ENCODE measurements around the gene CACNB2. TPM values are rescaled to one million over a fixed set of nuclear protein-coding genes. Genes with fewer than 3 reads are reported as not detected.

CACNB2 gene
- total and polyA plus RNA-seq, 10 of the 15 experiments (the other 5 are each of a cell fraction or from before 2014, with no cell fraction given) = 0.62 to 8.1 (median 1.2) TPM

- DNase-seq (ENCODE audit: low read depth, low spot score) (no peak), ATAC-seq (no peak), FAIRE-seq (no peak)
- Histone ChIP-seq H3K36me3 (ENCODE audit: control insufficient read depth in 2 of 2, insufficient read depth in 2 of 2, low read length in 1 of 2) (no peaks in the 10 kb centered on the region), H3K4me2 (ENCODE audit: control insufficient read depth, insufficient read depth) (no peak overlapping the region), H3K79me2 (ENCODE audit: control insufficient read depth, insufficient read depth, low read length) (no peaks in the 10 kb centered on the region), H3K9ac (ENCODE audit: control insufficient read depth, insufficient read depth, low read length) (no peak overlapping the region), H3K9me3 (replicated peaks; ENCODE audit: control insufficient read depth, insufficient read depth, low read length) (no peaks in the 10 kb centered on the region), H4K20me1 (ENCODE audit: control insufficient read depth, insufficient read depth) (no peaks in the 10 kb centered on the region), H3K4me3 (no peak overlapping the region), H3K27ac (ENCODE audit: control insufficient read depth, insufficient read depth) (no peak overlapping the region), H2AFZ (ENCODE audit: control insufficient read depth, low read depth, low read length) (no peak overlapping the region), H3K4me1 (ENCODE audit: control insufficient read depth, insufficient read depth, low read length) (no peaks in the 10 kb centered on the region), H3K27me3 (replicated peaks in 1 of 2; ENCODE audit: control insufficient read depth in 2 of 2, insufficient read depth in 2 of 2, low read length in 1 of 2) (no peaks in the 10 kb centered on the region)
- WGBS (ENCODE audit: insufficient coverage, insufficient replicate concordance, low lambda C conversion rate, missing lambda C conversion rate) = 95% methylated on average over 3 of the region's 3 CpGs
- in situ Hi-C loops (cut with MboI) = no loop called here
- RAD21 ChIA-PET (ENCODE audit: unreplicated experiment) = no interaction called here
- SMC1A ChIA-PET (ENCODE audit: uncharacterized antibody, unreplicated experiment) = interaction anchor here (1.1 to 1.4 kb wide), 2 partner anchors 10 to 67 kb away, joined by 3 read pairs; no protein-coding TSS in a partner anchor
- BruUV-seq (replicated peaks) = no TSS peak
- POLR2A ChIA-PET = no interaction called here
- intact Hi-C loops (cut with micrococcal nuclease; ENCODE audit: unreplicated experiment) = no loop called here
- TF ChIP-seq SUZ12 (IDR thresholded peaks at IDR 0.05; ENCODE audit: unreplicated experiment) (no peak), RCOR1 (conservative IDR thresholded peaks at IDR 0.05; ENCODE audit: low read depth, low read length) (no peak), SRF (IDR thresholded peaks at IDR 0.05; ENCODE audit: low read depth in 2 of 2, low read length in 2 of 2) (no peak), RFX5 (IDR thresholded peaks at IDR 0.05; ENCODE audit: low read depth, low read length) (no peak), ZBTB40 (IDR thresholded peaks at IDR 0.05; ENCODE audit: borderline replicate concordance) (no peak), FOXM1 (IDR thresholded peaks at IDR 0.05; ENCODE audit: low read depth, low read length) (no peak), ZNF207 (IDR thresholded peaks at IDR 0.05; ENCODE audit: borderline replicate concordance) (no peak), SPI1 (IDR thresholded peaks at IDR 0.05; ENCODE audit: borderline replicate concordance, insufficient read depth, low read depth, low read length) (no peak), NFYB (IDR thresholded peaks at IDR 0.05; ENCODE audit: insufficient read depth, low read depth, low read length) (no peak), POLR2AphosphoS2 (IDR thresholded peaks at IDR 0.05; ENCODE audit: low read depth, low read length) (no peak), ASH2L (IDR thresholded peaks at IDR 0.05; ENCODE audit: borderline replicate concordance, low read depth) (no peak), TCF7 (IDR thresholded peaks at IDR 0.05; ENCODE audit: borderline replicate concordance) (no peak), RB1 (IDR thresholded peaks at IDR 0.05; ENCODE audit: borderline replicate concordance) (no peak), NR2C2 (IDR thresholded peaks at IDR 0.05; ENCODE audit: borderline replicate concordance, control insufficient read depth, insufficient read length, low read depth) (no peak), BHLHE40 (IDR thresholded peaks at IDR 0.05; ENCODE audit: borderline replicate concordance in 1 of 2, low read depth in 2 of 2, low read length in 1 of 2) (no peak), CHD1 (IDR thresholded peaks at IDR 0.05; ENCODE audit: low read depth, low read length) (no peak)
- CTCF ChIA-PET = no interaction called here
These were observed 212.0 kb downstream of the CACNB2 start for GRCh38 chr10:18352175-18352574.

Data from GM12878 (cell line).